ENCODE measurements around the gene ALG1. TPM values are rescaled to one million over a fixed set of nuclear protein-coding genes. Genes with fewer than 3 reads are reported as not detected.
"Not testable (repeated sequence)": the region's sequence is repeated elsewhere in the genome, so short reads cannot be mapped to it uniquely, and the experiment has no call there.

ALG1 gene
- total and polyA plus RNA-seq, 5 donors from 2014 or later = 13.4 to 38.8 (median 34.0) TPM

- H3K36me3 ChIP-seq (ENCODE audit: control insufficient read depth, insufficient read depth, low read length); H3K9me3 ChIP-seq (ENCODE audit: control insufficient read depth in 2 of 2, low read length in 2 of 2); H3K4me1 ChIP-seq (ENCODE audit: control insufficient read depth, insufficient read depth, low read length, poor library complexity, severe bottlenecking); H3K4me1 Mint-ChIP-seq; H3K27me3 Mint-ChIP-seq; DNase-seq; H3K4me3 ChIP-seq (ENCODE audit: low read depth, low read length); ATAC-seq (ENCODE audit: low read depth in 2 of 2); H3K9me3 Mint-ChIP-seq; H3K4me3 Mint-ChIP-seq; H3K27me3 ChIP-seq (ENCODE audit: control insufficient read depth, insufficient read depth, low read length); H3K27ac ChIP-seq (ENCODE audit: insufficient read depth, low read length, poor library complexity, severe bottlenecking); H3K27ac Mint-ChIP-seq; H3K36me3 Mint-ChIP-seq: not testable (repeated sequence)
Observed at GRCh38 chr16:5116780-5117295, 45.2 kb downstream of the ALG1 start.

GRCh38 chr16:5117300-5118087 is 45.9 kb downstream of the ALG1 start:
- H3K36me3 ChIP-seq (ENCODE audit: control insufficient read depth, insufficient read depth, low read length); H3K4me1 Mint-ChIP-seq; H3K4me1 ChIP-seq (ENCODE audit: control insufficient read depth, insufficient read depth, low read length, poor library complexity, severe bottlenecking); ATAC-seq (ENCODE audit: low read depth in 2 of 2); H3K4me3 ChIP-seq (ENCODE audit: low read depth, low read length); H3K36me3 Mint-ChIP-seq; H3K27ac ChIP-seq (ENCODE audit: insufficient read depth, low read length, poor library complexity, severe bottlenecking); H3K9me3 ChIP-seq (ENCODE audit: control insufficient read depth in 2 of 2, low read length in 2 of 2); H3K27me3 ChIP-seq (ENCODE audit: control insufficient read depth, insufficient read depth, low read length); H3K9me3 Mint-ChIP-seq: not testable (repeated sequence)
- Mint-ChIP-seq H3K4me3 (peak overlapping the region in 1 of 4 donors; percentile 50), H3K27ac (peak overlapping the region in 1 of 3 donors; percentile 67), H3K27me3 (peaks cover 13% of the 10 kb centered on the region)
- peak in 1 of 3 donors; percentile 24 for DNase-seq

- H3K27me3 ChIP-seq (ENCODE audit: control insufficient read depth, insufficient read depth, low read length); H3K4me1 ChIP-seq (ENCODE audit: control insufficient read depth, insufficient read depth, low read length, poor library complexity, severe bottlenecking); H3K9me3 Mint-ChIP-seq; H3K27ac ChIP-seq (ENCODE audit: insufficient read depth, low read length, poor library complexity, severe bottlenecking); H3K4me1 Mint-ChIP-seq; H3K4me3 Mint-ChIP-seq; ATAC-seq (ENCODE audit: low read depth in 2 of 2); H3K36me3 ChIP-seq (ENCODE audit: control insufficient read depth, insufficient read depth, low read length); H3K9me3 ChIP-seq (ENCODE audit: control insufficient read depth in 2 of 2, low read length in 2 of 2); H3K4me3 ChIP-seq (ENCODE audit: low read depth, low read length); H3K36me3 Mint-ChIP-seq; DNase-seq; H3K27ac Mint-ChIP-seq: not testable (repeated sequence)
- H3K27me3 Mint-ChIP-seq = peaks cover 24% of the 10 kb centered on the region
Observed at GRCh38 chr16:5131467-5132004, 59.9 kb downstream of the ALG1 start.

GRCh38 chr16:5132915-5133600 is 61.4 kb downstream of the ALG1 start:
- H3K27ac ChIP-seq (ENCODE audit: insufficient read depth, low read length, poor library complexity, severe bottlenecking); H3K4me1 ChIP-seq (ENCODE audit: control insufficient read depth, insufficient read depth, low read length, poor library complexity, severe bottlenecking); H3K4me1 Mint-ChIP-seq; H3K4me3 Mint-ChIP-seq; H3K9me3 Mint-ChIP-seq; DNase-seq; H3K4me3 ChIP-seq (ENCODE audit: low read depth, low read length); H3K27ac Mint-ChIP-seq; H3K9me3 ChIP-seq (ENCODE audit: control insufficient read depth in 2 of 2, low read length in 2 of 2); ATAC-seq (ENCODE audit: low read depth in 2 of 2); H3K27me3 ChIP-seq (ENCODE audit: control insufficient read depth, insufficient read depth, low read length); H3K36me3 Mint-ChIP-seq; H3K36me3 ChIP-seq (ENCODE audit: control insufficient read depth, insufficient read depth, low read length): not testable (repeated sequence)
- peaks cover 28% of the 10 kb centered on the region for H3K27me3 Mint-ChIP-seq

- not testable (repeated sequence) for H3K36me3 ChIP-seq (ENCODE audit: control insufficient read depth, insufficient read depth, low read length); H3K4me1 Mint-ChIP-seq; H3K36me3 Mint-ChIP-seq; ATAC-seq (ENCODE audit: low read depth in 2 of 2); H3K27ac ChIP-seq (ENCODE audit: insufficient read depth, low read length, poor library complexity, severe bottlenecking); H3K4me3 Mint-ChIP-seq; H3K27me3 ChIP-seq (ENCODE audit: control insufficient read depth, insufficient read depth, low read length); H3K9me3 Mint-ChIP-seq; H3K4me1 ChIP-seq (ENCODE audit: control insufficient read depth, insufficient read depth, low read length, poor library complexity, severe bottlenecking); H3K9me3 ChIP-seq (ENCODE audit: control insufficient read depth in 2 of 2, low read length in 2 of 2); H3K27ac Mint-ChIP-seq; H3K4me3 ChIP-seq (ENCODE audit: low read depth, low read length); DNase-seq
- peaks cover 23% of the 10 kb centered on the region for H3K27me3 Mint-ChIP-seq
Observed at GRCh38 chr16:5134739-5135452, 63.3 kb downstream of the ALG1 start.

Other genes with a start within 250 kb of the ALG1 start
- gene GLYR1, start 224.6 kb upstream of the ALG1 start, total RNA-seq = 114 TPM
- gene GLYR1, start 224.6 kb upstream of the ALG1 start, polyA plus RNA-seq = 10 to 100 TPM; 29.4 to 38.6 (median 33.2) TPM
- 65.3 TPM for gene UBN1, start 224.4 kb upstream of the ALG1 start, total RNA-seq
- gene UBN1, start 224.4 kb upstream of the ALG1 start, polyA plus RNA-seq = 10 to 100 TPM; 10.8 to 12.8 (median 11.2) TPM
- gene PPL, start 134.7 kb upstream of the ALG1 start, total RNA-seq = not detected
- gene PPL, start 134.7 kb upstream of the ALG1 start, polyA plus RNA-seq = under 1 TPM in 3 of 4 donors, not detected in 1; 0.11 to 0.19 (median 0.14) TPM
- 1.5 TPM for gene SEC14L5, start 113.5 kb upstream of the ALG1 start, total RNA-seq
- gene SEC14L5, start 113.5 kb upstream of the ALG1 start, polyA plus RNA-seq = not detected
- gene NAGPA, start 37.9 kb upstream of the ALG1 start, total RNA-seq = 23.7 TPM
- gene NAGPA, start 37.9 kb upstream of the ALG1 start, polyA plus RNA-seq = 10 to 100 TPM; 30.2 to 37.5 (median 33.6) TPM
- gene C16orf89, start 5.9 kb upstream of the ALG1 start, total RNA-seq = not detected
- not detected for gene C16orf89, start 5.9 kb upstream of the ALG1 start, polyA plus RNA-seq
- 3.7 TPM for gene EEF2KMT, start 26.0 kb downstream of the ALG1 start, total RNA-seq
- 10 to 100 TPM; 11.0 to 19.6 (median 14.9) TPM for gene EEF2KMT, start 26.0 kb downstream of the ALG1 start, polyA plus RNA-seq

Data from CD4-positive, CD25-positive, alpha-beta regulatory T cell (primary cell).